Sigmoid colon (tissue), 7 donors: ENCODE results near the gene ABAT. TPM values are rescaled to one million over a fixed set of nuclear protein-coding genes. Genes with fewer than 3 reads are reported as not detected.
"Not testable (repeated sequence)": the region's sequence is repeated elsewhere in the genome, so short reads cannot be mapped to it uniquely, and the experiment has no call there.

Experiments used
- DNase-seq: peaks from one replicate; pipeline ENCODE4 v3.0.0-alpha.2; 2019
- H3K27ac ChIP-seq, 4 donors: fragments of 200-600 bp; sonication (generic); one replicate each; pipeline ENCODE4 v1.5.1; 2016 to 2019; ENCODE audit warnings: mild to moderate bottlenecking in 1 of 4
- H3K27me3 ChIP-seq, 3 donors: fragments of 200-600 bp; sonication (generic); one replicate each; pipeline ENCODE4 v1.5.1; 2019; ENCODE audit warnings: mild to moderate bottlenecking in 1 of 3
- H3K36me3 ChIP-seq, 4 donors: fragments of 200-600 bp; sonication (generic); one replicate each; pipeline ENCODE4 v1.5.1; 2016 to 2019
- H3K4me1 ChIP-seq, 4 donors: fragments of 200-600 bp; sonication (generic); one replicate each; pipeline ENCODE4 v1.5.1; 2017 to 2019
- H3K4me3 ChIP-seq, 4 donors: fragments of 200-600 bp; sonication (generic); one replicate each; pipeline ENCODE4 v1.5.1; 2017 to 2019; ENCODE audit warnings: mild to moderate bottlenecking in 2 of 4, moderate library complexity in 1 of 4
- H3K9me3 ChIP-seq, 4 donors: fragments of 200-600 bp in 3 of 4; sonication (generic) in 3 of 4; one replicate each; pipeline versions ENCODE4 v1.5.1 to v1.6.1; 2013 to 2019
- CTCF ChIP-seq, 4 experiments: fragments of 450-650 bp in 3 of 4; fragments of 200-600 bp in 1 of 4; IDR thresholded peaks; one replicate each; pipeline ENCODE4 v1.5.1; 2016 to 2019; ENCODE audit warnings: antibody characterized with exemption in 4 of 4, mild to moderate bottlenecking in 3 of 4, moderate library complexity in 2 of 4
- EP300 ChIP-seq, 4 donors: sonication (generic); formaldehyde crosslinking; IDR thresholded peaks; one replicate each; pipeline ENCODE4 v1.6.1; 2017; ENCODE audit warnings: antibody characterized with exemption in 4 of 4
- POLR2A ChIP-seq, 2 donors: fragments of 450-650 bp; IDR thresholded peaks; one replicate each; pipeline ENCODE4 v1.6.1; 2016; ENCODE audit warnings: antibody characterized with exemption in 2 of 2, mild to moderate bottlenecking in 2 of 2, moderate library complexity in 2 of 2
- POLR2AphosphoS5 ChIP-seq, 4 donors: sonication (generic); formaldehyde crosslinking; IDR thresholded peaks; one replicate each; pipeline ENCODE4 v1.6.1; 2017; ENCODE audit warnings: antibody characterized with exemption in 4 of 4
- WGBS, 2 donors: extraction: QIAGEN DNeasy Blood & Tissue Kit; methylation state at CpG; one replicate each; pipeline ENCODE4 v1.1.7; 2013; 5-methylcytosine and 5-hydroxymethylcytosine counted together
- intact Hi-C: fragments of 100-400 bp; cut with DNase I; formaldehyde crosslinking; loops from one replicate; pipeline ENCODE4 v1.15.1; 2023
- polyA plus RNA-seq, 3 donors: library from polyadenylated mRNA; stranded (reverse); fragments of 200-250 nt; gene quantifications; one replicate each; pipeline ENCODE4 v1.2.3, GENCODE V29; 2013
- total RNA-seq, 4 donors: library from RNA; depleted of rRNA; stranded (reverse); fragments of >200 nt; gene quantifications; one replicate each; pipeline ENCODE4 v1.1.0, GENCODE V29; 2016
- donor health status: healthy with polysubstance abuse.
- donor health status: Bipolar disorder and iron deficiency.
- donor health status: healthy.

The ABAT gene
- total and polyA plus RNA-seq, 7 donors, result 4.1 to 12.0 (median 8.2) TPM

GRCh38 chr16:8801701-8802100 lies 127.3 kb downstream of the ABAT start:
- intact Hi-C loops, result no loop called here
- no peaks in the 10 kb centered on the region for H3K27me3 ChIP-seq
- no peak for DNase-seq
- TF ChIP-seq EP300 (IDR thresholded peaks at IDR 0.05), result no peak
- TF ChIP-seq POLR2AphosphoS5 (IDR thresholded peaks at IDR 0.05), result no peak
- no peak for TF ChIP-seq POLR2A (IDR thresholded peaks at IDR 0.05)
- no peak for TF ChIP-seq CTCF (IDR thresholded peaks at IDR 0.05)
- no peaks in the 10 kb centered on the region for H3K9me3 ChIP-seq
- no peak overlapping the region for H3K27ac ChIP-seq
- 23 to 78% methylated on average over 4 of the region's 4 CpGs for WGBS, 2 donors
- H3K4me3 ChIP-seq, result no peak overlapping the region
- H3K4me1 ChIP-seq, result peaks cover 0 to 29% (median 19%) of the 10 kb centered on the region in 4 donors
- H3K36me3 ChIP-seq, result peaks cover 0 to 56% (median 23%) of the 10 kb centered on the region in 4 donors

- intact Hi-C loops, H3K4me3 ChIP-seq, H3K27ac ChIP-seq, H3K27me3 ChIP-seq, DNase-seq, H3K9me3 ChIP-seq: not testable (repeated sequence)
- WGBS, 2 donors, result 91 to 93% methylated on average over 12 of the region's 12 CpGs
- H3K36me3 ChIP-seq, result peaks cover 8 to 76% (median 41%) of the 10 kb centered on the region in 4 donors
- peaks cover 0 to 16% (median 10%) of the 10 kb centered on the region in 4 donors for H3K4me1 ChIP-seq
Measured at GRCh38 chr16:8803733-8804132, 129.3 kb downstream of the ABAT start.

- peaks cover 9 to 82% (median 46%) of the 10 kb centered on the region in 4 donors for H3K36me3 ChIP-seq
- H3K4me3 ChIP-seq, result no peak overlapping the region
- intact Hi-C loops, result no loop called here
- peaks cover 0 to 10% (median 4%) of the 10 kb centered on the region in 4 donors for H3K4me1 ChIP-seq
- 80 to 91% methylated on average over 6 of the region's 6 CpGs for WGBS, 2 donors
- no peaks in the 10 kb centered on the region for H3K9me3 ChIP-seq
- no peaks in the 10 kb centered on the region for H3K27me3 ChIP-seq
- H3K27ac ChIP-seq, result no peak overlapping the region
- DNase-seq, result no peak
- no peak for TF ChIP-seq EP300 (IDR thresholded peaks at IDR 0.05)
- no peak for TF ChIP-seq CTCF (IDR thresholded peaks at IDR 0.05)
- TF ChIP-seq POLR2A (IDR thresholded peaks at IDR 0.05), result no peak
- TF ChIP-seq POLR2AphosphoS5 (IDR thresholded peaks at IDR 0.05), result no peak
Measured at GRCh38 chr16:8804313-8804712, 129.9 kb downstream of the ABAT start.

GRCh38 chr16:8806272-8806983 lies 132.0 kb downstream of the ABAT start:
- 93% methylated on average over 13 of the region's 13 CpGs for WGBS, 2 donors
- no peak for TF ChIP-seq POLR2AphosphoS5 (IDR thresholded peaks at IDR 0.05)
- no peak for TF ChIP-seq CTCF (IDR thresholded peaks at IDR 0.05)
- no peak for TF ChIP-seq EP300 (IDR thresholded peaks at IDR 0.05)
- no peak for TF ChIP-seq POLR2A (IDR thresholded peaks at IDR 0.05)
- no peak overlapping the region for H3K27ac ChIP-seq
- DNase-seq, result no peak
- no peaks in the 10 kb centered on the region for H3K27me3 ChIP-seq
- peaks cover 9 to 99% (median 58%) of the 10 kb centered on the region in 4 donors for H3K36me3 ChIP-seq
- no peak overlapping the region for H3K4me3 ChIP-seq
- intact Hi-C loops, result no loop called here
- H3K4me1 ChIP-seq, result no peaks in the 10 kb centered on the region
- no peaks in the 10 kb centered on the region for H3K9me3 ChIP-seq

GRCh38 chr16:8807189-8807588 lies 132.8 kb downstream of the ABAT start:
- Histone ChIP-seq H3K9me3 (no peaks in the 10 kb centered on the region), H3K4me1 (no peaks in the 10 kb centered on the region), H3K27me3 (no peaks in the 10 kb centered on the region), H3K27ac (no peak overlapping the region), H3K36me3 (peaks cover 11 to 99% (median 62%) of the 10 kb centered on the region in 4 donors), H3K4me3 (no peak overlapping the region)
- intact Hi-C loops, result no loop called here
- DNase-seq, result no peak
- WGBS, 2 donors, result 96 to 97% methylated on average over 5 of the region's 5 CpGs
- TF ChIP-seq CTCF (IDR thresholded peaks at IDR 0.05), result no peak
- TF ChIP-seq EP300 (IDR thresholded peaks at IDR 0.05), result no peak
- TF ChIP-seq POLR2AphosphoS5 (IDR thresholded peaks at IDR 0.05), result no peak
- no peak for TF ChIP-seq POLR2A (IDR thresholded peaks at IDR 0.05)
